ENCODE results near the gene DNHD1. TPM values are rescaled to one million over a fixed set of nuclear protein-coding genes. Genes with fewer than 3 reads are reported as not detected.

DNHD1 gene
- total and polyA plus RNA-seq, 2 of the 13 experiments (the other 11 are each of a cell fraction or from before 2014, with no cell fraction given): 2.7 to 9.3 TPM

DNA sequence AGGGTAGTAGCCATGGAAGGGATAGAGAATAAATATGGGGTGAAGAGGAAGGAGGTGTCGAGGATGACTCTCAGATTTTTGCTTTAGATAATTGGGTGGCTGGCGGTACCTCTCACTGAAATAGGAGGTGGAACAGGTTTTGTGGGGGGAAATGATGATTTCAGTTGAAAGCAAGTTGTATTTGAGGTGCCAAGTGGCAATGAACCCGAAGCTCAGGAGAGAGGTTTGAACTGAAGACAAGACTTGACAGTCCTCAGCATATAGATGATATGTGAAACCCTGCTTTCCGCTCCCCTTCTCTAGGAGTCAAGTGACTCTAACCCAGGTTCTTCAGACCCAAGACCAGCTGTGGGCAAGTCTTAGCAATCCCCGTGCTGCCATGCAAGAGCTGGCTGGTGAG, 72.6 kb downstream of the DNHD1 start (continued):
- TF ChIP-seq EP300 (IDR thresholded peaks at IDR 0.05; ENCODE audit: low read depth in 2 of 2, low read length in 2 of 2): no peak
- TF ChIP-seq EP300 (CRISPR knock-in tag; IDR thresholded peaks at IDR 0.05; ENCODE audit: borderline replicate concordance): no peak
- no peak for TF ChIP-seq ZNF543 (CRISPR knock-in tag; IDR thresholded peaks at IDR 0.05)
- TF ChIP-seq, protein P1, sequence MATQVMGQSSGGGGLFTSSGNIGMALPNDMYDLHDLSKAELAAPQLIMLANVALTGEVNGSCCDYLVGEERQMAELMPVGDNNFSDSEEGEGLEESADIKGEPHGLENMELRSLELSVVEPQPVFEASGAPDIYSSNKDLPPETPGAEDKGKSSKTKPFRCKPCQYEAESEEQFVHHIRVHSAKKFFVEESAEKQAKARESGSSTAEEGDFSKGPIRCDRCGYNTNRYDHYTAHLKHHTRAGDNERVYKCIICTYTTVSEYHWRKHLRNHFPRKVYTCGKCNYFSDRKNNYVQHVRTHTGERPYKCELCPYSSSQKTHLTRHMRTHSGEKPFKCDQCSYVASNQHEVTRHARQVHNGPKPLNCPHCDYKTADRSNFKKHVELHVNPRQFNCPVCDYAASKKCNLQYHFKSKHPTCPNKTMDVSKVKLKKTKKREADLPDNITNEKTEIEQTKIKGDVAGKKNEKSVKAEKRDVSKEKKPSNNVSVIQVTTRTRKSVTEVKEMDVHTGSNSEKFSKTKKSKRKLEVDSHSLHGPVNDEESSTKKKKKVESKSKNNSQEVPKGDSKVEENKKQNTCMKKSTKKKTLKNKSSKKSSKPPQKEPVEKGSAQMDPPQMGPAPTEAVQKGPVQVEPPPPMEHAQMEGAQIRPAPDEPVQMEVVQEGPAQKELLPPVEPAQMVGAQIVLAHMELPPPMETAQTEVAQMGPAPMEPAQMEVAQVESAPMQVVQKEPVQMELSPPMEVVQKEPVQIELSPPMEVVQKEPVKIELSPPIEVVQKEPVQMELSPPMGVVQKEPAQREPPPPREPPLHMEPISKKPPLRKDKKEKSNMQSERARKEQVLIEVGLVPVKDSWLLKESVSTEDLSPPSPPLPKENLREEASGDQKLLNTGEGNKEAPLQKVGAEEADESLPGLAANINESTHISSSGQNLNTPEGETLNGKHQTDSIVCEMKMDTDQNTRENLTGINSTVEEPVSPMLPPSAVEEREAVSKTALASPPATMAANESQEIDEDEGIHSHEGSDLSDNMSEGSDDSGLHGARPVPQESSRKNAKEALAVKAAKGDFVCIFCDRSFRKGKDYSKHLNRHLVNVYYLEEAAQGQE (IDR thresholded peaks at IDR 0.05; ENCODE audit: borderline replicate concordance in 1 of 2, low read depth in 1 of 2, low read length in 2 of 2): no peak
- no peak for TF ChIP-seq AGO1 (IDR thresholded peaks at IDR 0.05; ENCODE audit: low read depth, low read length, poor library complexity, severe bottlenecking)

DNA sequence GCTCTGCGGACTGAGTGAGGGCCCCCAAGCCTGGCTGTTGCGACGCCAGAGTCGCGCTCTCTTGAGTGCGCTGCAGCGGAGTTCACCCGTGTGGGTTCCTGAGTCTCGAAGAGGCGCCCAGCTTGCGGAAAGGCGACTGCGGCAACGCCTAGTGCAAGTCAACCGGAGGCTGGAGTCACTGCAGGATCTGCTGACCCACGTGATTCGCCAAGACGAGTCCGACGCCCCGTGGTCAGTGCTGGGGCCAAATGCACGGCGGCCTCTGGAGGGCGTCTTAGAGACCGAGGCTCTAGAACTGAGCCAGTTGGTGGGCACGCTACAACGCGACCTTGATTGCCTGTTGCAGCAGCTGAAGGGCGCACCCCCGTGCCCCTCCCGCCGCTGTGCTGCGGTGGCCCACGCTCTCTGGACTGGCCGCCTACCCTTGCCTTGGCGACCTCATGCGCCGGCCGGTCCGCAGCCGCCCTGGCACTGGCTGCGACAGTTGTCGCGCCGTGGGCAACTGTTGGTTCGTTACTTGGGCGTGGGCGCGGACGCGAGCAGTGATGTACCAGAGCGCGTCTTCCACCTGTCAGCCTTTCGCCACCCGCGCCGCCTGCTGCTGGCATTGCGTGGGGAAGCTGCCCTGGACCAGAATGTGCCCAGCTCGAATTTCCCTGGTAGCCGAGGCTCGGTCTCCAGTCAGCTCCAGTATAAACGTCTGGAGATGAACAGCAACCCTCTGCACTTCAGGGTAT, 73.8 kb downstream of the DNHD1 start:
- intact Hi-C loops (cut with micrococcal nuclease; ENCODE audit: unreplicated experiment): no loop called here
- in situ Hi-C loops (cut with HindIII; ENCODE audit: extremely low pct_ligation_motif_present, low pct_unique_long_range_greater_than_20kb): no loop called here
- Histone ChIP-seq H3K4me1 (ENCODE audit: insufficient read depth, low read length) (no peaks in the 10 kb centered on the region), H2AFZ (ENCODE audit: low read length) (no peak overlapping the region), H3K9me3 (ENCODE audit: low read length) (no peaks in the 10 kb centered on the region), H3K79me2 (ENCODE audit: insufficient read depth, low read length) (no peaks in the 10 kb centered on the region), H3K27ac (ENCODE audit: extremely low read length, insufficient read depth, low read length) (no peak overlapping the region), H4K20me1 (ENCODE audit: insufficient read depth, low read length) (no peaks in the 10 kb centered on the region), H3K4me2 (ENCODE audit: low read depth, low read length) (no peak overlapping the region), H3K27me3 (ENCODE audit: control insufficient read depth in 1 of 2, insufficient read depth in 2 of 2, low read length in 2 of 2) (no peaks in the 10 kb centered on the region), H3K36me3 (replicated peaks in 1 of 2; ENCODE audit: control insufficient read depth in 1 of 2, insufficient read depth in 2 of 2, low read length in 2 of 2) (no peaks in the 10 kb centered on the region), H3K4me3 (replicated peaks in 1 of 3; ENCODE audit: insufficient read depth in 1 of 3, low read depth in 2 of 3, low read length in 3 of 3) (no peak overlapping the region), H3K9ac (ENCODE audit: insufficient read depth, low read depth, low read length) (no peak overlapping the region)
- no peak for DNase-seq (ENCODE audit: low spot score)
- TF ChIP-seq, protein P2, sequence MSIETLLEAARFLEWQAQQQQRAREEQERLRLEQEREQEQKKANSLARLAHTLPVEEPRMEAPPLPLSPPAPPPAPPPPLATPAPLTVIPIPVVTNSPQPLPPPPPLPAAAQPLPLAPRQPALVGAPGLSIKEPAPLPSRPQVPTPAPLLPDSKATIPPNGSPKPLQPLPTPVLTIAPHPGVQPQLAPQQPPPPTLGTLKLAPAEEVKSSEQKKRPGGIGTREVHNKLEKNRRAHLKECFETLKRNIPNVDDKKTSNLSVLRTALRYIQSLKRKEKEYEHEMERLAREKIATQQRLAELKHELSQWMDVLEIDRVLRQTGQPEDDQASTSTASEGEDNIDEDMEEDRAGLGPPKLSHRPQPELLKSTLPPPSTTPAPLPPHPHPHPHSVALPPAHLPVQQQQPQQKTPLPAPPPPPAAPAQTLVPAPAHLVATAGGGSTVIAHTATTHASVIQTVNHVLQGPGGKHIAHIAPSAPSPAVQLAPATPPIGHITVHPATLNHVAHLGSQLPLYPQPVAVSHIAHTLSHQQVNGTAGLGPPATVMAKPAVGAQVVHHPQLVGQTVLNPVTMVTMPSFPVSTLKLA (IDR thresholded peaks at IDR 0.05): no peak
- TF ChIP-seq AGO2 (optimal IDR thresholded peaks at IDR 0.05; ENCODE audit: low read depth, low read length): peak; percentile 22
- FAIRE-seq: no peak
- CTCF ChIA-PET (ENCODE audit: low intra/inter-chr PET ratio, low total read pairs): no interaction called here
- BruUV-seq (replicated peaks): no TSS peak
- whole genome bisulfite sequencing (ENCODE audit: low lambda C conversion rate): 95% methylated on average over 49 of the region's 62 CpGs
- POLR2A ChIA-PET: no interaction called here
- ATAC-seq: no peak

All from HepG2 (cell line).